HCT116 (cell line): Measurements from ENCODE around the gene ERC2. TPM values are rescaled to one million over a fixed set of nuclear protein-coding genes. Genes with fewer than 3 reads are reported as not detected.

ENCODE experiments used
- ATAC-seq: fragments of 200-7000 bp; cut with Tn5 transposase; 2 replicates; pipeline ENCODE4 v1.9.1; 2020; ENCODE audit warnings: mild to moderate bottlenecking, moderate library complexity
- BruUV-seq: library from RNA; stranded (reverse); fragments of 400-500 nt; replicated peaks from 2 replicates; lab custom pipeline; 2021; lab: Mats Ljungman, UMichigan
- CTCF ChIA-PET: fragments of 300-600 bp; sonication (Branson Sonifier 250); formaldehyde crosslinking; loops from one replicate; lab custom pipeline; 2021; ENCODE audit warnings: antibody characterized with exemption; lab: Charles Lee
- POLR2A ChIA-PET: fragments of 300-600, 350-600 bp; sonication (Branson Sonifier 250); formaldehyde crosslinking; loops from one replicate; lab custom pipeline; 2021; ENCODE audit warnings: antibody characterized with exemption; lab: Charles Lee
- RAD21 ChIA-PET, 2 experiments: fragments of 300-600 bp; sonication (Branson Sonifier 250); formaldehyde crosslinking; loops; one replicate each; lab custom pipeline; 2023; ENCODE audit warnings: low total read pairs in 2 of 2; ENCODE audit not compliant: uncharacterized antibody in 2 of 2, unreplicated experiment in 2 of 2, low non-redundant PET in 1 of 2; lab: Charles Lee
- DNase-seq: peaks from one replicate; pipeline ENCODE4 v3.0.0-alpha.2; 2010; ENCODE audit warnings: low read depth, low spot score
- H2AFZ ChIP-seq: fragments of 200-600 bp; shearing (Covaris generic), sonication (generic); 2 replicates; pipeline ENCODE4 v1.6.1; 2017; ENCODE audit warnings: low read depth, mixed run types, mixed read lengths, antibody characterized with exemption, low read length; ENCODE audit not compliant: poor library complexity, severe bottlenecking
- H3K27ac ChIP-seq: 2 replicates; pipeline ENCODE4 v1.5.1; 2012; ENCODE audit warnings: low read depth, low read length
- H3K27me3 ChIP-seq: fragments of 200-600 bp; sonication (generic); 2 replicates; pipeline ENCODE4 v1.6.1; 2016; ENCODE audit warnings: mixed run types, low read length, mixed read lengths; ENCODE audit not compliant: insufficient read depth
- H3K36me3 ChIP-seq, 2 experiments: fragments of 200-500 bp in 1 of 2; fragments of 200-600 bp in 1 of 2; sonication (Bioruptor generic) in 1 of 2; sonication (generic) in 1 of 2; 2 replicates each; pipeline versions ENCODE4 v1.5.1 to v1.6.1; 2014 to 2016; ENCODE audit warnings: low read length in 2 of 2, inconsistent platforms in 1 of 2, mixed read lengths in 1 of 2, mixed run types in 1 of 2; ENCODE audit not compliant: insufficient read depth in 2 of 2, control insufficient read depth in 1 of 2
- H3K4me1 ChIP-seq, 2 experiments: fragments of 200-600 bp in 1 of 2; sonication (generic) in 1 of 2; 2 replicates each; pipeline versions ENCODE4 v1.5.1 to v1.6.1; 2012 to 2017; ENCODE audit warnings: low read length in 2 of 2, inconsistent platforms in 1 of 2, mild to moderate bottlenecking in 1 of 2, mixed read lengths in 1 of 2, mixed run types in 1 of 2, moderate library complexity in 1 of 2; ENCODE audit not compliant: insufficient read depth in 2 of 2, control insufficient read depth in 1 of 2
- H3K4me2 ChIP-seq: fragments of 200-600 bp; sonication (generic); 2 replicates; pipeline ENCODE4 v1.6.1; 2017; ENCODE audit warnings: mixed run types, low read length, mixed read lengths
- H3K4me3 ChIP-seq, 2 experiments: fragments of 200-600 bp in 1 of 2; sonication (generic) in 1 of 2; replicated peaks in 1 of 2; 2 replicates each; pipeline ENCODE4 v1.5.1; 2011 to 2016; ENCODE audit warnings: low read length in 2 of 2, control low read depth in 1 of 2, low read depth in 1 of 2, mild to moderate bottlenecking in 1 of 2, mixed read lengths in 1 of 2, mixed run types in 1 of 2
- H3K79me2 ChIP-seq: fragments of 200-600 bp; sonication (generic); 2 replicates; pipeline ENCODE4 v1.6.1; 2017; ENCODE audit warnings: mild to moderate bottlenecking, mixed run types, low read length, moderate library complexity, mixed read lengths; ENCODE audit not compliant: insufficient read depth
- H3K9ac ChIP-seq: fragments of 200-600 bp; sonication (generic); 2 replicates; pipeline ENCODE4 v1.6.1; 2016; ENCODE audit warnings: low read length, mixed read lengths
- H3K9me2 ChIP-seq: fragments of 200-600 bp; sonication (generic), shearing (Covaris generic); 2 replicates; pipeline ENCODE4 v1.6.1; 2017; ENCODE audit warnings: mixed run types, mild to moderate bottlenecking, moderate library complexity; ENCODE audit not compliant: insufficient read depth
- H3K9me3 ChIP-seq, 2 experiments: fragments of 200-500 bp in 1 of 2; fragments of 200-600 bp in 1 of 2; sonication (Bioruptor generic) in 1 of 2; sonication (generic) in 1 of 2; 2 replicates each; pipeline ENCODE4 v1.6.1; 2014 to 2017; ENCODE audit warnings: low read length in 2 of 2, mixed read lengths in 2 of 2, inconsistent platforms in 1 of 2, low read depth in 1 of 2, mild to moderate bottlenecking in 1 of 2, mixed run types in 1 of 2, moderate library complexity in 1 of 2; ENCODE audit not compliant: control insufficient read depth in 1 of 2, insufficient read depth in 1 of 2
- H4K20me1 ChIP-seq: fragments of 200-600 bp; sonication (generic), shearing (Covaris generic); 2 replicates; pipeline ENCODE4 v1.6.1; 2017; ENCODE audit warnings: mixed run types, mild to moderate bottlenecking, moderate library complexity; ENCODE audit not compliant: insufficient read depth
- EGR1 ChIP-seq: IDR thresholded peaks from 2 replicates; pipeline ENCODE4 v1.6.1; 2012; ENCODE audit warnings: low read depth
- EZH2 ChIP-seq: fragments of 200-600 bp; sonication (generic); IDR thresholded peaks from 2 replicates; pipeline ENCODE4 v1.6.1; 2017; ENCODE audit warnings: antibody characterized with exemption, mixed run types
- FOSL1 ChIP-seq: IDR thresholded peaks from 2 replicates; pipeline ENCODE4 v1.6.1; 2012; ENCODE audit warnings: low read depth
- POLR2AphosphoS5 ChIP-seq: IDR thresholded peaks from 2 replicates; pipeline ENCODE4 v1.6.1; 2011; ENCODE audit warnings: mild to moderate bottlenecking, low read depth, low read length, moderate library complexity
- SIN3A ChIP-seq: IDR thresholded peaks from 2 replicates; pipeline ENCODE4 v1.6.1; 2012; ENCODE audit warnings: low read depth
- SRF ChIP-seq: IDR thresholded peaks from 2 replicates; pipeline ENCODE4 v1.6.1; 2012; ENCODE audit warnings: low read depth
- TCF7L2 ChIP-seq: IDR thresholded peaks from 2 replicates; pipeline ENCODE4 v1.7.0; 2011; ENCODE audit warnings: borderline replicate concordance, inconsistent platforms; ENCODE audit not compliant: insufficient read depth, insufficient read length; ENCODE audit errors: extremely low read depth
- YY1 ChIP-seq: IDR thresholded peaks from 2 replicates; pipeline ENCODE4 v1.6.1; 2011; ENCODE audit warnings: low read length, low read depth, moderate library complexity, mild to moderate bottlenecking; ENCODE audit not compliant: insufficient replicate concordance; ENCODE audit errors: extremely low read depth
- intact Hi-C: fragments of 100-400 bp; cut with micrococcal nuclease; formaldehyde crosslinking; loops from 2 replicates; pipeline ENCODE4 v1.10.0; 2022
- total RNA-seq: library from RNA; stranded (reverse); gene quantifications from one replicate; pipeline ENCODE4 v1.2.1, GENCODE V29; 2021; ENCODE audit not compliant: unreplicated experiment
- TF ChIP-seq, protein P1 (sequence below): IDR thresholded peaks from 2 replicates; pipeline ENCODE4 v1.6.1; 2011; ENCODE audit warnings: mild to moderate bottlenecking, low read length, moderate library complexity; ENCODE audit not compliant: insufficient replicate concordance; ENCODE audit errors: extremely low read depth

ERC2 gene
- total RNA-seq, 1 experiment from 2014 or later: not detected

DNA sequence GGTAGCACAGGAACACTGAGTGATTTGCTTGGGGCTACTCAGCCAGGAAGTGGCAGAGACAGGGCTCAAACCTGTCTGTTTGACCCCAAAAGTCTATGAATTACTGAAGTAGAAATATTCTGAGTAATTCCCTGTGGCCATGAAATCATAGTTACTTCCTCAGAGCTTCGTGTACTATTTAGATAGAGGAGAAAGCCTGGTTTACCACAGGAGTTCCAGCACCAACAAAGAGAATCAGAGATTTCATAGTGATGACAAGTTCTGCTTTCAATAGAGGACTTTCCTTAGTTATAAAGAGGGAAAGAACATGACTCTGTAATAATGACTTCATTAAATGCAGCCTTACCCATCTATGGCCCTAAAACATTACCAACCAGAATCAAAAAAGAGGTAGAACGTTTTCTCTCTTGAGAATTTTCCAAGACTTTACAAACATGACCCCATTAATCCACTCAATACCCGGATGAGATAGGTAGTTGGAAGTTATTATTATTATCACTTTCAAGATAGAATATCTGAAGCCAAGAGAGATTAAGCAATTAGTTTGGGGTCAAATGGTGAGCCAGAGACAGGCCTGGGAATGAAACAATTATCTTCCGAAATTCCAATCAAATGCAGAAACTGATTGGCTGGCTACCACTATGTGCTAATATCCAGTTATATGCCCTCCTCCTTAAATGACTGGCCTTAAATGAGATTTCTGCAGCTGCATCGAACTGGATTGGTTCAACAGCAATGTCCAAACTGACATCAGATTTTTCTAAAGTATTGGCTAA is 967.5 kb downstream of the ERC2 start:
- TF ChIP-seq FOSL1: no peak
- no peak for TF ChIP-seq EGR1
- TF ChIP-seq YY1: no peak
- TF ChIP-seq TCF7L2: no peak
- no peak for ATAC-seq

DNA sequence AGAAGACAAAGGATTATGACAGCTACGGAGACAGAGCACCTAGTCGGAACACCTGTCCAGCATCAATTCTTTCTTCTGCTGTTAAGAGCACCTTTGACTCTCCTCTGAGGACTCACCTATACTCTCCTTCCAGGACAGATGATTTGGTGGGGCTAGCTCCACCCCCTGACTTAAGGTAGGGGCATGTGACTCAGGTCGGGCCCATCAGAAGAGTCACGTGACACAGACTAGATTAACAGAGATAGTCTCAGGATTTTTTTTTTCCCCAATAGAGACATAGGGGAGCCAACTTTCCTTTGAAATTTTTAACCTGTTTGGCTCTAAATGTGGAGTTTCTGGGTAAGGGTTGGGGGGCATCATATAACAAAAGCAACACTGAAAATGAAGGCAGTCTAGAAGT is 969.7 kb downstream of the ERC2 start:
- H3K9me2 ChIP-seq: no peaks in the 10 kb centered on the region
- CTCF ChIA-PET: no interaction called here
- TF ChIP-seq YY1 (no peak), POLR2AphosphoS5 (no peak), EZH2 (no peak), SIN3A (no peak), TCF7L2 (no peak), SRF (no peak)
- TF ChIP-seq, protein P1, sequence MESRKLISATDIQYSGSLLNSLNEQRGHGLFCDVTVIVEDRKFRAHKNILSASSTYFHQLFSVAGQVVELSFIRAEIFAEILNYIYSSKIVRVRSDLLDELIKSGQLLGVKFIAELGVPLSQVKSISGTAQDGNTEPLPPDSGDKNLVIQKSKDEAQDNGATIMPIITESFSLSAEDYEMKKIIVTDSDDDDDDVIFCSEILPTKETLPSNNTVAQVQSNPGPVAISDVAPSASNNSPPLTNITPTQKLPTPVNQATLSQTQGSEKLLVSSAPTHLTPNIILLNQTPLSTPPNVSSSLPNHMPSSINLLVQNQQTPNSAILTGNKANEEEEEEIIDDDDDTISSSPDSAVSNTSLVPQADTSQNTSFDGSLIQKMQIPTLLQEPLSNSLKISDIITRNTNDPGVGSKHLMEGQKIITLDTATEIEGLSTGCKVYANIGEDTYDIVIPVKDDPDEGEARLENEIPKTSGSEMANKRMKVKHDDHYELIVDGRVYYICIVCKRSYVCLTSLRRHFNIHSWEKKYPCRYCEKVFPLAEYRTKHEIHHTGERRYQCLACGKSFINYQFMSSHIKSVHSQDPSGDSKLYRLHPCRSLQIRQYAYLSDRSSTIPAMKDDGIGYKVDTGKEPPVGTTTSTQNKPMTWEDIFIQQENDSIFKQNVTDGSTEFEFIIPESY: no peak
- TF ChIP-seq, all 23 proteins: peak for 0
- BruUV-seq: no TSS peak
- ChIA-PET POLR2A (no interaction called here), RAD21 (no interaction called here)
- no peak overlapping the region for H3K9ac ChIP-seq
- H3K4me1 ChIP-seq: no peaks in the 10 kb centered on the region
- H3K4me2 ChIP-seq: no peak overlapping the region
- ATAC-seq: no peak
- no peaks in the 10 kb centered on the region for H4K20me1 ChIP-seq
- H3K4me3 ChIP-seq: no peak overlapping the region
- H3K27me3 ChIP-seq: no peaks in the 10 kb centered on the region
- intact Hi-C loops: no loop called here
- no peak overlapping the region for H2AFZ ChIP-seq
- no peak for DNase-seq
- no peaks in the 10 kb centered on the region; a peak in 2 of 4 replicates for H3K9me3 ChIP-seq
- H3K27ac ChIP-seq: no peak overlapping the region
- H3K36me3 ChIP-seq: no peaks in the 10 kb centered on the region
- H3K79me2 ChIP-seq: no peaks in the 10 kb centered on the region

More for the DNA sequence above, 967.5 kb downstream of the ERC2 start:
- ChIA-PET RAD21 (no interaction called here), CTCF (no interaction called here), POLR2A (no interaction called here)
- H3K27me3 ChIP-seq: no peaks in the 10 kb centered on the region
- H3K9ac ChIP-seq: no peak overlapping the region
- intact Hi-C loops: no loop called here
- no TSS peak for BruUV-seq
- H4K20me1 ChIP-seq: no peaks in the 10 kb centered on the region
- H3K4me1 ChIP-seq: no peaks in the 10 kb centered on the region
- no peak overlapping the region for H3K4me2 ChIP-seq
- no peak overlapping the region for H3K4me3 ChIP-seq
- no peak overlapping the region for H3K27ac ChIP-seq
- H3K79me2 ChIP-seq: no peaks in the 10 kb centered on the region
- no peak for DNase-seq
- no peaks in the 10 kb centered on the region for H3K36me3 ChIP-seq
- H3K9me3 ChIP-seq: no peaks in the 10 kb centered on the region; a peak in 2 of 4 replicates
- H2AFZ ChIP-seq: no peak overlapping the region
- H3K9me2 ChIP-seq: no peaks in the 10 kb centered on the region
